Measurements from ENCODE around the gene ADRA2B. TPM values are rescaled to one million over a fixed set of nuclear protein-coding genes. Genes with fewer than 3 reads are reported as not detected.

The ADRA2B gene
- polyA plus RNA-seq, 3 donors: 1.6 TPM; not detected in 2

GRCh38 chr2:96123290-96123689, 6.9 kb upstream of the ADRA2B start:
- H3K27me3 Mint-ChIP-seq (ENCODE audit: low read depth in 3 of 3): peaks cover 16 to 33% (median 19%) of the 10 kb centered on the region in 3 donors
- Histone ChIP-seq H3K4me2 (replicated peaks; ENCODE audit: extremely low read depth, low read length, poor library complexity, severe bottlenecking) (no peak overlapping the region), H3K4me3 (replicated peaks in 1 of 3; ENCODE audit: low read depth in 2 of 3, low read length in 3 of 3) (no peak overlapping the region), H3K79me2 (ENCODE audit: insufficient read depth, low read length) (no peaks in the 10 kb centered on the region), H3K27ac (ENCODE audit: low read depth in 1 of 2, low read length in 2 of 2) (no peak overlapping the region), H3K36me3 (replicated peaks in 1 of 2; ENCODE audit: control insufficient read depth in 1 of 2, insufficient read depth in 2 of 2, low read length in 2 of 2) (no peaks in the 10 kb centered on the region), H3K27me3 (ENCODE audit: control insufficient read depth in 2 of 2, insufficient read depth in 2 of 2, low read length in 2 of 2) (peaks cover 0 to 16% of the 10 kb centered on the region in 2 donors), H3K9me3 (replicated peaks in 1 of 2; ENCODE audit: control insufficient read depth in 1 of 2, insufficient read depth in 1 of 2, low read length in 2 of 2) (no peaks in the 10 kb centered on the region), H4K20me1 (ENCODE audit: insufficient read depth, low read length) (no peaks in the 10 kb centered on the region), H3K9ac (ENCODE audit: insufficient read depth, low read length, poor library complexity, severe bottlenecking) (no peak overlapping the region), H3K4me1 (ENCODE audit: control insufficient read depth in 1 of 2, insufficient read depth in 2 of 2, low read length in 2 of 2) (no peaks in the 10 kb centered on the region), H2AFZ (ENCODE audit: insufficient read depth, low read depth, low read length, poor library complexity, severe bottlenecking) (no peak overlapping the region)
- H3K27ac Mint-ChIP-seq: peak overlapping the region in 2 of 7 donors; percentile 37 to 57
- peaks cover 6% of the 10 kb centered on the region for H3K4me1 Mint-ChIP-seq
- H3K36me3 Mint-ChIP-seq: no peaks in the 10 kb centered on the region
- TF ChIP-seq CTCF (IDR thresholded peaks at IDR 0.05): no peak
- H3K4me3 Mint-ChIP-seq: no peak overlapping the region
- H3K9me3 Mint-ChIP-seq: peaks cover 0 to 3% (median 0%) of the 10 kb centered on the region in 7 donors
- DNase-seq: no peak
- no CpG with 5 or more reads among the region's 1 CpG for WGBS (ENCODE audit: insufficient coverage)
- intact Hi-C loops (cut with micrococcal nuclease): no loop called here

- Histone ChIP-seq H3K9me3 (replicated peaks in 1 of 2; ENCODE audit: control insufficient read depth in 1 of 2, insufficient read depth in 1 of 2, low read length in 2 of 2) (no peaks in the 10 kb centered on the region), H3K4me2 (replicated peaks; ENCODE audit: extremely low read depth, low read length, poor library complexity, severe bottlenecking) (no peak overlapping the region), H4K20me1 (ENCODE audit: insufficient read depth, low read length) (no peaks in the 10 kb centered on the region), H2AFZ (ENCODE audit: insufficient read depth, low read depth, low read length, poor library complexity, severe bottlenecking) (no peak overlapping the region), H3K27ac (ENCODE audit: low read depth in 1 of 2, low read length in 2 of 2) (no peak overlapping the region), H3K36me3 (replicated peaks in 1 of 2; ENCODE audit: control insufficient read depth in 1 of 2, insufficient read depth in 2 of 2, low read length in 2 of 2) (no peaks in the 10 kb centered on the region), H3K9ac (ENCODE audit: insufficient read depth, low read length, poor library complexity, severe bottlenecking) (no peak overlapping the region), H3K27me3 (ENCODE audit: control insufficient read depth in 2 of 2, insufficient read depth in 2 of 2, low read length in 2 of 2) (peaks cover 0 to 24% of the 10 kb centered on the region in 2 donors), H3K4me3 (replicated peaks in 1 of 3; ENCODE audit: low read depth in 2 of 3, low read length in 3 of 3) (no peak overlapping the region), H3K4me1 (ENCODE audit: control insufficient read depth in 1 of 2, insufficient read depth in 2 of 2, low read length in 2 of 2) (peaks cover 0 to 2% of the 10 kb centered on the region in 2 donors), H3K79me2 (ENCODE audit: insufficient read depth, low read length) (no peaks in the 10 kb centered on the region)
- no peak overlapping the region for H3K4me3 Mint-ChIP-seq
- no peak overlapping the region for H3K27ac Mint-ChIP-seq
- H3K27me3 Mint-ChIP-seq (ENCODE audit: low read depth in 3 of 3): peaks cover 20 to 41% (median 23%) of the 10 kb centered on the region in 3 donors
- H3K36me3 Mint-ChIP-seq: no peaks in the 10 kb centered on the region
- DNase-seq: peak in 1 of 3 donors; percentile 38
- no peak for TF ChIP-seq CTCF (IDR thresholded peaks at IDR 0.05)
- WGBS (ENCODE audit: insufficient coverage): 88% methylated on average over 4 of the region's 5 CpGs
- intact Hi-C loops (cut with micrococcal nuclease): no loop called here
- peaks cover 0 to 3% (median 0%) of the 10 kb centered on the region in 7 donors for H3K9me3 Mint-ChIP-seq
- peaks cover 10% of the 10 kb centered on the region for H3K4me1 Mint-ChIP-seq
Measured at GRCh38 chr2:96122391-96122790, 6.0 kb upstream of the ADRA2B start.

All from CD14-positive monocyte (primary cell).